GM19099 (cell line): Measurements from ENCODE around the gene DOCK10.

Source experiments
- POLR2A ChIP-seq: IDR thresholded peaks from 3 replicates; pipeline ENCODE4 v1.6.1; 2011; ENCODE audit warnings: low read depth; ENCODE audit not compliant: insufficient read length; ENCODE audit errors: extremely low read depth

Gene DOCK10

DNA sequence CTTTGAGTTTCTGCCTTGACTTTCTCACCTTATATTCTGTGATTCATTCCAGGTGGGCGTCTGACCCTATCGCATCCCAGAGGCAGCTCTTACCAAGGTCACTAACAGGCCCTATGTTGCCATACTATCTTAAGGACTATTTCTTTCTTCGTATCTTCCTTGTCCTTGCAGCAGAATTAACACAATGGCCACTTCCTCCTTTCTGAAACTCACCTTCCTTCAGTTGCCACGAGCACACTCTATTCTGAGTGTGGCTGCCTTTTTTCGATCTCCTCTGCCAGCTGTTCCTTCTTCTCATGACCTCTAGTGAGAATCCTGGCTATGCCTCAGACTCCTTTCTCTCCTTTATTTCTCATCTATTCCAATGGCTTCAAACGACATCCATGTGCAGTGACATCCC lies 165.7 kb downstream of the DOCK10 start:
- TF ChIP-seq POLR2A = no peak

DNA sequence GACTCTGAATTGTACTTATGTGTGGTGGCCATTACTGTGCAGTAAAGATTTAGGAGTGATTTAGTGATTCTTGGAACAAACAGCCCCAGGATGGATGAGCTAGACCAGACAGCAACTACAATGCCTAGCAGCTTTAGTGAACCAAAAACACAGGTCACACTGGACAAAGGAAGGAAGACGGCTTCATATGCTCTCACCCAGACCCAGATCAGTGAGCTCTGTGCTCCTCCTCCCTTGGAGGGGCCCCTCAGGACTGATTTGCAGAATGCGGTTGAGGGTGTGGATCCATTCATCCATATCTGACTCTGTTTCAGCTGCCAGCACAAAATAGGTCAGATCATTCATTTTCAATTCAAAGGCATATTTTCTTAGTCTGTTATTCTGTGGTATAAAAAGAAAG lies 166.4 kb downstream of the DOCK10 start:
- TF ChIP-seq POLR2A = no peak

DNA sequence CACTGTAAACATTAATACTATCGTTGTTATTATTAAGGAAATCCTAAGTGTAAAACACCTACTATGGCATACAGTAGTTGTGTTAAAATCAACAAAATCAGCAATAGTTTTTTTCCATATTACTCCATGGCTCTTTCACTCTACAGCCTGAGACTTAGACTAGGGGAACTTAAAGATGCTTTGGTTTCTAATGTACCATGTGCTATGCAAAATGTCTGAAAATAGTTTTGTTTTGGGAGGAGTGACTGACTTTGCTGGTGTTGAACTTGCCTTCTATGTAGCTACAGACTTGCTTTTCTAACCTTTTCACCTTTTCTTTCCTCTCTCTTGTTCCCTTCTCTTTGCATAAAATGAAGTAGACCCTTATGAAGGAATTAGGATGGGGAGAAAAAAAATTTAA lies 167.1 kb downstream of the DOCK10 start:
- no peak for TF ChIP-seq POLR2A

DNA sequence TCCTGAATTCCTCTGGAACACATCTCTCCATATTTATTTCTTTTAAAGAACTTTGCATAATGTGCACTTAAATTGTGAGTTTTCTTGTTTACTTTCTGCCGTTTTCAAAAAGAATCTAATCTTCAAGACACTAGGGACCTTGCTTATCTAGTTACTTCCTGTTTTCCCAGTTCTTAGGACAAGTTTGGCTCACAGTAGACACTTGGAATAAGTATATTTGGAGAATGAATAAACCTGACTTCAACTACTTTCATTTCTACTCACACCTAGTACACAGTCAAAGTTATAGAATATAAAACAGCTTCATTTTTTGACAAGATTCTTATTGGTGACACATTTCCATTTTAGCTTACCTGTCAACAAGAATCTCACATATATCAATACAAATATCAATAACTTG lies 170.5 kb downstream of the DOCK10 start:
- no peak for TF ChIP-seq POLR2A

DNA sequence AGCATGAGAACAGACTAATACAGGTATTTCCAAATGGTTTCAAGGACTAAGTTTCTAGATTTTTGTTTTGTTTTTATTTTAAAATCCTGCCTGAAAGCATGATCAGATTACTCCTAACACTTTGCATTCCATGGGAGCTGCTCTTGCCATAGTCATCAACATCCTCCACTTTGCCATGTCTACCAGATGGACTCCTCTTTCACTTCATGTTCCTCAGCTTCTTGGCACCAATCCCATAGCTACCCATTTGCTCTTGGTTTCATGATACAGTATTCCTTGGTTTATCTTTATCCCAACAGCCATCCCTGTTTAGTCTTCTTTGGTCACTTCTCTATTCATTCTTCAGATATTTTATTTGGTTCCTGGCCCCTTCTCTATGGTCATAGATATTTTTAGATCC lies 171.9 kb downstream of the DOCK10 start:
- TF ChIP-seq POLR2A = no peak

DNA sequence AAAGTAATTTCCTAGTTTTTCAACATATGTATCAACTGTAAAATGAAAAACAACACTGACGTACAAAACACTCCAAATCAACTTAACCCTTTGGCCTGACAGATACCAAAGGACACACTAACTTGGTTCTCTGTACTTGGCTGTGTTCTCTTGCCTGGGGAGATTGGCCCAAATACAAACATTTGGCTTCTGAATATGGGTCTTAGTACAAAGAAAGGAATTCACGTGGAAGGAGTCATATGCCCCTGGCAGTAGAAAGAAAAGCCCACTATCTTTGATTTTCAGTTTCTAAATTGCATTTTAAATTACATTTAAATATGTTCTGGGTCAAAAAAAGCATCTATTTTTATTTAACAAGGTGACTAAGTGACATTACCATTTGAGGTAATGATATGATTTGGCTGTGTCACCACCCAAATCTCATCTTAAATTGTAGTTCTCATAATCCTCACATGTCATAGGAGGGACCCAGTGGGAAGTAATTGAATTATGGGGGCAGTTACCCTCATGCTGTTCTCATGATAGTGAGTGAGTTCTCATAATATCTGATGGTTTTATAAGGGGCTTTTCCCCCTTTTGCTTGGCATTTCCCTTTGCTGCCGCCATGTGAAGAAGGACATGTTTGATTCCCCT lies 172.6 kb downstream of the DOCK10 start:
- no peak for TF ChIP-seq POLR2A

DNA sequence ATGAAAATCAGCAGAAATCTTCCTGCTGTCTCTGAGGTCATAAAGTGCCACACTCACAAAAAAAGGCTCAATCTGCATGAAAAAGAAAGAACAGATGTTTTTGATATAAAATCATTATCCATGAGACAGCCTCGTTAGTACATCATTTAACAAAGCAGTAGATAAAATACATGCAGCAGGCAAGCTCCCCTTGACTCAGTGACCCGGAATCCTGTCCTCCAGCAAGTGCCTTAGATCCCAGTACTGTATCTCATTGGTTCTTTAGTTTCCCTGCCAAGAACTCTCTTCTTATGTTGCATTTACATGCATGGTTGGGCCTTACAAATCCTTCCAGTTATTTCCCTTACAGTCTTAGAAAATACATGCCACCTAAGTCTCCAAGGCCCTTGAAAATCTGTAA lies 177.3 kb downstream of the DOCK10 start:
- no peak for TF ChIP-seq POLR2A

DNA sequence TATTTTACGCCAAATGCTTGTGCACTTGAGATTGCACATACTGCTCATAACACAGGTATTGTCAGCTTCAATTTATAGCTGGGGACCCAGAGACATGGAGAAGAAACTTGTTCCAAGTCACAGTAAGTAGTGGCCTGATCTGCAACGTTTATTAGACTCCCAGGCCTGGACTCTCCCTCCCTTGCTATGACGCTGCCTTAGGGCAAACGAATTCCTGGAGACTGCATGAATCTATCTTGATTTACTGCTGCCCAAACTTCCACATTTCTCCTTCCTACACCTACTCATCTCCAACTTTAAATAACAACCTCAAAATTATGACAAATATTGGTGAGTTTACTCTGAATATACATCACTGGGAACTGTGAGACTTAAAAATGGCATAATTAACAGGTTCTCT lies 181.0 kb downstream of the DOCK10 start:
- no peak for TF ChIP-seq POLR2A

DNA sequence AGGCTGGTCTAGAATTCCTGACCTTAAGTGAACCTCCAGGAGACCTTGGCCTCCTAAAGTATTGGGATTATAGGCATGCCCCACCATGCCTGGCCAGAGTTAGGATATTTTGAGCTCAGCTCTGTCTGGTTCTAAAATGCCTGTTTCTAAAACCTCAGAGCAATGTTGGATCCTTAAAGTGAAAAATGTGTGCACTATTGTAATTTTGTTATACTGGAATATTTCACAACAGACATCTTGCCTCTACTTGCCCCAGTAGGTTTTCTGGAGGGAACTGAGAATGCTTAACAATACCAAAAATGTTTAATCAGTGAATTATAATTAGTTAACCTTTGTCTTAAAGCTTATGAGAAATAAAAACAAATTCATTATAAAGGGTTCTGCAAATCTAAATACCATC lies 181.5 kb downstream of the DOCK10 start:
- TF ChIP-seq POLR2A = no peak

DNA sequence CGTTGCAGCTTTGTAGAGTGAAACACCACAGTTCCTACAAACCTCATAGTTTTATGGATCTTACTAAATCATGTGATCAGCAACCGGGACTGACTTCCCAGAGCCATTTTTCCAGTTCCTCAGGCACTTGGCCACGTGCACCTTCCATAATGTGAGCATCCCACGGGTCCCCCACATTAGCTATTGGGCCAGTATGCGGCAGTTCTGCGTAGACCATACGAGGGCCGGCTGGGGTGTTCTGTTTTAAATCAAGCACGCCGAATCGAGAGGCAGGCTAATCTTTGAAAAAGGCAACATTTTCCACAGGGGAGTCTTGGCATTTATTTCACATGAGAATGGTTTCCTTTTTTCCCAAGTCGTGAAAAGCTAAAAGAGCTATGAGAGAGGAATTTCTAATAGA lies 190.5 kb downstream of the DOCK10 start:
- no peak for TF ChIP-seq POLR2A

DNA sequence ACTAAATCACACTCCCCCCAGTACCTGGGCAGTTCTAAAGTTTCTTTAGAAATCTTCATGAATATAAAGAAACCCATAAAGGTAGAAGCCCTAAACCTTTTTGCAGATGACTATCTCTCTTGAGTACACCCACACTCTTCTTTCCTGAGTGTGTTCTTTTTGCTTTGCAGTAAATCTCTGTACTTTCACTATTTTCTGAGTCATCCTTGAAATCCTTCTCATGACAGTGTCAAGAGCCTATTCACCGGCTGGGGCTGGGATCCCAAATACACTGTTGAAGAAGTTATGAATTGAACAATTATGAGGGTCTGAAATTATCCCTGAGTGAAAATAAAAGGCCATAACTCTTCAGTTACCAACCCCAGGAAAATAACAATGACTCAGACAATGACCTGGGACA lies 192.2 kb downstream of the DOCK10 start:
- TF ChIP-seq POLR2A = no peak

DNA sequence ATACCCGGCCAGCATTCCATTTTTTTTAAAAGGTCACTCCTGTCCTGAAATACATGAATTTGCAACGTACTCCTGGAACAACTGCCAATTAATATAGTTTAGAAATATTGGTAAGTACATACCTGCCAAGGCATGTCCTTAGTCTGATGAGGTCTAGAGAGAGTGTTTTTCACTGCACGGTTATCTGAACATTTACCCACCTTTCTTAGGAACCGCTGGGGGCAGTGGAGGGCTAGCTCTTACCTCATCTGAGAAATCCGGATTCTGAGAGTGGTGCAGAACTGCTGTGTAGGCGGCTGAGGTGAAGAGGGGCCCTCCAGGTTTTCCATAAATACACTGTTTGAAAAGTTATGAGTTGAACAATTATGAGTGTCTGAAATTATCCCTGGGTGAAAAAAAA lies 193.0 kb downstream of the DOCK10 start:
- TF ChIP-seq POLR2A = no peak

DNA sequence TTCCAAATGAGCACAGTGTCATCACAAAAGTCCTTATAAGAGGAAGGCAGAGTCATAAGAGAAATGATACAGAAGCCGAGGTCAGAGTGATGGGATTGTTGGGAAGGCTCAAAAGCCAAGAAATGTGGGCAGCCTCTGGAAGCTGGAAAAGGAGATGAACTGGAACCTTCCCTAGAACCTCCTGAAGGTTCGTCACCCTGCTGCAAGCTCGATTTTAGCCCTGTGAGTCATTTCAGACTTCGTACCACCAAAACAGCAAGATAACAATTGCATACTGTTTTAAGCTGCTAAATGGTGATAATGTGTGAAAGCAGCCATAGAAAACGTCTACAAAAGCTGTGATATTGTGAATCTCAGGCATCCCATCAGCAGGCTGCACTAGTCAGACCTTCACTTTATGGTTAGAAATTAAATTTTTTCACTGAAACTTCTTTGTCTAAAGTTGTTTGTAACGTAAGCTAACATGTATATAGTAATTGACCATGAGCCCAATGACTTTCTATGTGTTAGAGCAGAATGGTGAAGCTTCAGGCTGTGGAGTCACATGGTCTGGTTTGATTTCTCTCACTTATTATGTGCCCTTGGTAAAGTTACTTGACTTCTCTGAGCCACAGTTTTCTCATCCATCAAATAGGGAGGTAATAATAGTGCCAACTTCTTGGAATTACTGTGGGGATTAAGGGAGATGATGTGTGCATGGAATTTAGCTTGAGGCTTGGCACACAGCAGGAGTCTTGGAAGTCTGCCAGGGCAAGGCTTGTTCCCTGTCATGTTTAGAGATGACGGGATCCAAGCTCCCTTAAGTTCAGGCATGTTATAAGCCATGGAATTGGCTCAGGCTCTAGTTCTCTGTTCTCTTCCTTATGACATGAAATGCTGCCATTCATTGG lies 194.1 kb downstream of the DOCK10 start:
- no peak for TF ChIP-seq POLR2A

DNA sequence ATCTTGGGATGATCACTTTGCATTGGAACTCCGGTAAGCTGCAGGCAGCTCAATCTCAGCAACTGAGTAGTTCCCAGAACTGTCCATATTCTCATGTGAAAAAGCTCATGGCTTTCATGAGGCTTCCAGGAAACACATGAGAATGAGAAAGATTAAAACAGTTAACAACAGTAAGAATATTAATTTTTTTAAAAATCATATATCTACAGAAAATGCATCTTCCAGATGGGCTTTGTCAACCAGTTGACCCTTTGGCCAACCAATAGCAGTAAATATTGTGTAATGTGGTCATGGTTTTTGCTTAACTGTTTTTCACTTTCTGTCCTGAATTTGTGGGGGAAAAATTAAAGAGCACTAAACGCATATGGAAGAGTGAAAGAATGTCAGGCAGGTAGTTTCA lies 194.9 kb downstream of the DOCK10 start:
- no peak for TF ChIP-seq POLR2A

DNA sequence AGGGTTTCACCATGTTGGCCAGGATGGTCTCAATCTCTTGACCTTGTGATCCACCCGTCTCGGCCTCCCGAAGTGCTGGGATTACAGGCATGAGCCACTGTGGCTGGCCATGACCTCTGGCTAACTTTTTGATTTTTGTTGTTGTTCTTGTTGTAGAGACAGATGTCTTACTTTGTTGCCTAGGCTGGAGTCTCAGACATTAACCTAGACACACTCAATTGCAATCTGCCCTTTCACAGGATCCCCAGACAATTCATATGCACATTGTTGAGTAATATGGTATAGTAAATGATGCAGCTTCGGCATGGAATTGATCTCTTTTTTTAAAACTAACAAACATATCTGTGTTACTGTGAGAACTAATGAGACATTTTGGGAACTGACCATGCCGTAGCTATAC lies 195.6 kb downstream of the DOCK10 start:
- no peak for TF ChIP-seq POLR2A

DNA sequence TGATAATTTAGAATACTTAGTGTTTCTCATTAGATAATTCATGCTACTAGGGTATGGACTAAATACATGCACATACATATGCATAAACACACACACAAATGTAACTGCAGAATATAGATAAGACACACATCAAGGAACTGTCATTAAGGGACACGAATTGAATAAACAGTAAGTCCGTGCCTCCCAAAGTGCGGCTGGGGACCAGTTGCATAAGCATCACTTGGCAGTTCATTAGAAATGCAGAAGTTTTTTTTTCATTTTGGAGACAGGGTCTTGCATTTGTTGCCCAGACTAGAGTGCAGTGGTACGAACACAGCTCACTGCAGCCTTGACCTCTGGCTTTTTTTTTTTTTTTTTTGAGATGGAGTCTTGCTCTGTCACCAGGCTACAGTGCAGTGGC lies 196.1 kb downstream of the DOCK10 start:
- no peak for TF ChIP-seq POLR2A

DNA sequence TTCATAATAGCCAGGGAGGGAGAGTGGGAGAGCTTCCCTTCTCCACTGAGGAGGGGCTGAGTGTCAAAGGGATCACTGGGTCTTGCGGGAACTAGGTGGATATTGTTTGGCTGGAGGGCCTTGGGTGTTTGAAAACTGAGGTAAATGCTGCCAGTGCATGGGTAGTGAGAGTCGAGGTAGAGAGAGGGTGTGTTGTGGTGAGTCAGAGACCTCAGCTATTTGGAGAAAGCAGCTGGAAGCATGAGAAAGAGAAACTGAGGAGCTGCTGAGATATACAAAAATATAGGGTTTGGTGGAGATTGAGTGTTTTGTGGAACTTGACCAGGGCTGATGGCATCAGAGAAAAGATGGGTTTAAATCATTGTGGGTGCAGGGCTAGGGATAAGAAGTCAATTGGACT lies 199.1 kb downstream of the DOCK10 start:
- TF ChIP-seq POLR2A = no peak

DNA sequence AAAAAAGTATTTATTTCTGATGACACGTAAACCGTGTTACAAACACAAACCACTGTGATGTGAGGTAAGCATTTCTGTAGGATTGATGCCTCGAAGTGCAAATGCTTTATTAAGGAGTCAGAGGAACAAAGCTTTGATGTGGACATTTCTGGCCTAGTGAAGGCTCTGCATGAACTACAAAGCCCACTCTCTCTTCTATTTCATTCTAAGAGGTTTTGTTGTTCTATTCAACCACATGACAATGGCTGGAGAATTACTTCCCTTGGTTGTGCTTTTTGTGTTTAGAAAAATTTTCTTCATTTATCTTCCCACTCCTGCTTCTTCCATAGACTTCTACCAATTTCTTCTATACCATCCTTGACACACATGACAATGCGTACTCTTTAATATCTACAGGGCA lies 200.4 kb downstream of the DOCK10 start:
- TF ChIP-seq POLR2A = no peak

DNA sequence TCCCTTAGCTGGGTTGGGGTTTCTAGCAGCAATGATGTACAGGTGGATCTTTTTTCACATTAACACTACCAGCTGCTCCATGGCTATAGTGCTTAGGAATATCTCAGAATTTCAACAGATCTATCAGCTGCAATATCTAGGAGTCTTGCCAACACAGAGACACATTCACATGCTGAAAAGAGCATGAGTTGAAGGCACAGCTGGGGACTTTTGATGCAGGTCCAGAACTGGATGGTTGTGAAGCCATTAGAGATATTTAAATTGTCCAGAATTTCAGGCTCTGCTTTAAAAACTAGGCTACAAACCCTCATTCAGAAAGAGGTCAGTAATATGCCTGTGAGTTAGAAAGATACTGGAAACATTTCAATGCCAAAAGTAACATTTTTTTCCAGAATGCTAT lies 203.9 kb downstream of the DOCK10 start:
- TF ChIP-seq POLR2A = no peak
